SU-DHL-6 (cell line): Measurements from ENCODE around the gene MAPKAPK3.

ENCODE experiments used
- EZH2phosphoT487 ChIP-seq: fragments of 200-600 bp; sonication (generic), shearing (Covaris generic); conservative IDR thresholded peaks from 2 replicates; pipeline ENCODE4 v1.6.1; 2018; ENCODE audit warnings: mild to moderate bottlenecking, antibody characterized with exemption, low read length, moderate library complexity, mixed read lengths
- TF ChIP-seq, protein P1 (sequence below): fragments of 200-600 bp; sonication (generic); IDR thresholded peaks from one replicate; pipeline ENCODE4 v1.5.1; 2017; ENCODE audit warnings: antibody characterized with exemption, mild to moderate bottlenecking, low read length, moderate library complexity; ENCODE audit not compliant: insufficient read depth, poor library complexity, severe bottlenecking

- TF ChIP-seq, protein P1, sequence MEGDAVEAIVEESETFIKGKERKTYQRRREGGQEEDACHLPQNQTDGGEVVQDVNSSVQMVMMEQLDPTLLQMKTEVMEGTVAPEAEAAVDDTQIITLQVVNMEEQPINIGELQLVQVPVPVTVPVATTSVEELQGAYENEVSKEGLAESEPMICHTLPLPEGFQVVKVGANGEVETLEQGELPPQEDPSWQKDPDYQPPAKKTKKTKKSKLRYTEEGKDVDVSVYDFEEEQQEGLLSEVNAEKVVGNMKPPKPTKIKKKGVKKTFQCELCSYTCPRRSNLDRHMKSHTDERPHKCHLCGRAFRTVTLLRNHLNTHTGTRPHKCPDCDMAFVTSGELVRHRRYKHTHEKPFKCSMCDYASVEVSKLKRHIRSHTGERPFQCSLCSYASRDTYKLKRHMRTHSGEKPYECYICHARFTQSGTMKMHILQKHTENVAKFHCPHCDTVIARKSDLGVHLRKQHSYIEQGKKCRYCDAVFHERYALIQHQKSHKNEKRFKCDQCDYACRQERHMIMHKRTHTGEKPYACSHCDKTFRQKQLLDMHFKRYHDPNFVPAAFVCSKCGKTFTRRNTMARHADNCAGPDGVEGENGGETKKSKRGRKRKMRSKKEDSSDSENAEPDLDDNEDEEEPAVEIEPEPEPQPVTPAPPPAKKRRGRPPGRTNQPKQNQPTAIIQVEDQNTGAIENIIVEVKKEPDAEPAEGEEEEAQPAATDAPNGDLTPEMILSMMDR, result no peak
- TF ChIP-seq EZH2phosphoT487, result no peak
These were observed 33.1 kb downstream of the MAPKAPK3 start for GRCh38 chr3:50650018-50650417.
